Glutamatergic neuron (in vitro differentiated cells): ENCODE results near the gene RNF208. TPM values are rescaled to one million over a fixed set of nuclear protein-coding genes. Genes with fewer than 3 reads are reported as not detected.

Experiments
- DNase-seq: peaks from one replicate; pipeline ENCODE4 v3.0.0; 2022
- H3K27ac Mint-ChIP-seq: one replicate; pipeline ENCODE4 v1.8.0; 2020; ENCODE audit warnings: mild to moderate bottlenecking, mixed read lengths, inconsistent platforms; ENCODE audit not compliant: unreplicated experiment
- H3K27me3 Mint-ChIP-seq: one replicate; pipeline ENCODE4 v1.8.0; 2020; ENCODE audit warnings: mild to moderate bottlenecking, moderate library complexity, mixed read lengths, inconsistent platforms; ENCODE audit not compliant: unreplicated experiment
- H3K36me3 Mint-ChIP-seq: one replicate; pipeline ENCODE4 v1.8.0; 2020; ENCODE audit warnings: mild to moderate bottlenecking, mixed read lengths, inconsistent platforms; ENCODE audit not compliant: unreplicated experiment
- H3K4me1 Mint-ChIP-seq: one replicate; pipeline ENCODE4 v1.8.0; 2020; ENCODE audit warnings: mild to moderate bottlenecking, low read depth, mixed read lengths, inconsistent platforms; ENCODE audit not compliant: unreplicated experiment
- H3K4me3 Mint-ChIP-seq: one replicate; pipeline ENCODE4 v1.8.0; 2020; ENCODE audit warnings: mild to moderate bottlenecking, mixed read lengths, inconsistent platforms; ENCODE audit not compliant: unreplicated experiment
- H3K9me3 Mint-ChIP-seq: one replicate; pipeline ENCODE4 v1.8.0; 2020; ENCODE audit warnings: mild to moderate bottlenecking, moderate library complexity, mixed read lengths, inconsistent platforms; ENCODE audit not compliant: unreplicated experiment
- total RNA-seq: library from RNA; stranded (reverse); fragmentation: NEBNext Ultra II Directional; extraction: Animal tissue kit (Norgen Biotek cat#: 25700); gene quantifications from one replicate; pipeline ENCODE4 v1.2.1, GENCODE V29; 2021; ENCODE audit not compliant: unreplicated experiment
- TF ChIP-seq, protein P1 (sequence below): fragments of 200-600 bp; sonication (generic); IDR thresholded peaks from one replicate; pipeline ENCODE4 v1.5.0; 2021; ENCODE audit not compliant: partially characterized antibody, unreplicated experiment

The RNF208 gene
- total RNA-seq, 1 donor from 2014 or later: 24.8 TPM

- Mint-ChIP-seq H3K4me3 (no peak overlapping the region), H3K4me1 (peaks cover 2% of the 10 kb centered on the region), H3K36me3 (no peaks in the 10 kb centered on the region), H3K9me3 (no peaks in the 10 kb centered on the region), H3K27me3 (no peaks in the 10 kb centered on the region), H3K27ac (no peak overlapping the region)
- TF ChIP-seq, protein P1, sequence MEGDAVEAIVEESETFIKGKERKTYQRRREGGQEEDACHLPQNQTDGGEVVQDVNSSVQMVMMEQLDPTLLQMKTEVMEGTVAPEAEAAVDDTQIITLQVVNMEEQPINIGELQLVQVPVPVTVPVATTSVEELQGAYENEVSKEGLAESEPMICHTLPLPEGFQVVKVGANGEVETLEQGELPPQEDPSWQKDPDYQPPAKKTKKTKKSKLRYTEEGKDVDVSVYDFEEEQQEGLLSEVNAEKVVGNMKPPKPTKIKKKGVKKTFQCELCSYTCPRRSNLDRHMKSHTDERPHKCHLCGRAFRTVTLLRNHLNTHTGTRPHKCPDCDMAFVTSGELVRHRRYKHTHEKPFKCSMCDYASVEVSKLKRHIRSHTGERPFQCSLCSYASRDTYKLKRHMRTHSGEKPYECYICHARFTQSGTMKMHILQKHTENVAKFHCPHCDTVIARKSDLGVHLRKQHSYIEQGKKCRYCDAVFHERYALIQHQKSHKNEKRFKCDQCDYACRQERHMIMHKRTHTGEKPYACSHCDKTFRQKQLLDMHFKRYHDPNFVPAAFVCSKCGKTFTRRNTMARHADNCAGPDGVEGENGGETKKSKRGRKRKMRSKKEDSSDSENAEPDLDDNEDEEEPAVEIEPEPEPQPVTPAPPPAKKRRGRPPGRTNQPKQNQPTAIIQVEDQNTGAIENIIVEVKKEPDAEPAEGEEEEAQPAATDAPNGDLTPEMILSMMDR: no peak
- DNase-seq: no peak
These were observed 10.1 kb upstream of the RNF208 start for GRCh38 chr9:137232101-137232500.

DNA sequence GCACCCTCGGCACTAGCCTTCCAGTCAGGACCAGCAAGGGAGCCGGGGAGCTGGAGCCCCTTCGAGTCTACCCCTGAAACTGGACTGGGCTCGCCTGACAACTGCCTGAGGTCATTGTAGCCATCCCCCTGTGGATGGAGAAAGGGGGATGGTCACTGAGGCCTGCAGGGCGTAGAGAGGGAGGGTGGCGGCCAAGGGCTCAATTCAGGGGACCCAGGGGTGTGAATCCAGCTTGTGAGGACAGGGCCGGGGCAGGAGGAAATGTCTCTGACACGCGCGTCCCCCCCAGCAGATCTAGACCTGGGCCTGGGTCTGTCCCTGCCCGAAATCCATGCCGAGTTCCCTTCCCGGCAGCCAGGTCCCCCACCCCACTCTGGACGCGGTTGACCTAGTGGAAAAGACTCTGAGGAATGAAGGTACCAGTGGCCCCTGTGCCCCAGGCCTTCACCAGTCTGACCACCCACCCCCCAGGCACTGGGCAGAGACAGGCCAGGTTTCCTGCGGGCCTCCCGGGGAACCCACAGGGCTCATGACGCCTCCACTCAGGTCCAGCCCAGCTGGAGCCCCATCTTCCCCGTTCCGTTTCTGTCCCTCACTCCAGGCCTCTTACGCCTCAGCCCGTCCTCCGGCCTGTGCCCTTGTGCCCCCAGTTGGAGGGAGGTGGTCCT lies 9.5 kb upstream of the RNF208 start:
- Mint-ChIP-seq H3K4me1 (peaks cover 2% of the 10 kb centered on the region), H3K36me3 (no peaks in the 10 kb centered on the region), H3K4me3 (no peak overlapping the region), H3K27ac (no peak overlapping the region), H3K9me3 (no peaks in the 10 kb centered on the region), H3K27me3 (no peaks in the 10 kb centered on the region)
- TF ChIP-seq, protein P1: no peak
- DNase-seq: no peak

GRCh38 chr9:137230705-137231371 lies 8.8 kb upstream of the RNF208 start, which contains the start of gene SLC34A3:
TSS of gene SLC34A3 (plus strand) at chr9:137230901. CDS start at chr9:137231703, 802 bp downstream.
- Mint-ChIP-seq H3K4me1 (peaks cover 2% of the 10 kb centered on the region), H3K27ac (no peak within 1 kb of the TSS), H3K4me3 (no peak within 1 kb of the TSS), H3K27me3 (peaks cover 2% of the 10 kb centered on the region), H3K36me3 (no peaks in the 10 kb centered on the region), H3K9me3 (no peaks in the 10 kb centered on the region)
- no peak for DNase-seq
- TF ChIP-seq, protein P1: no peak

DNA sequence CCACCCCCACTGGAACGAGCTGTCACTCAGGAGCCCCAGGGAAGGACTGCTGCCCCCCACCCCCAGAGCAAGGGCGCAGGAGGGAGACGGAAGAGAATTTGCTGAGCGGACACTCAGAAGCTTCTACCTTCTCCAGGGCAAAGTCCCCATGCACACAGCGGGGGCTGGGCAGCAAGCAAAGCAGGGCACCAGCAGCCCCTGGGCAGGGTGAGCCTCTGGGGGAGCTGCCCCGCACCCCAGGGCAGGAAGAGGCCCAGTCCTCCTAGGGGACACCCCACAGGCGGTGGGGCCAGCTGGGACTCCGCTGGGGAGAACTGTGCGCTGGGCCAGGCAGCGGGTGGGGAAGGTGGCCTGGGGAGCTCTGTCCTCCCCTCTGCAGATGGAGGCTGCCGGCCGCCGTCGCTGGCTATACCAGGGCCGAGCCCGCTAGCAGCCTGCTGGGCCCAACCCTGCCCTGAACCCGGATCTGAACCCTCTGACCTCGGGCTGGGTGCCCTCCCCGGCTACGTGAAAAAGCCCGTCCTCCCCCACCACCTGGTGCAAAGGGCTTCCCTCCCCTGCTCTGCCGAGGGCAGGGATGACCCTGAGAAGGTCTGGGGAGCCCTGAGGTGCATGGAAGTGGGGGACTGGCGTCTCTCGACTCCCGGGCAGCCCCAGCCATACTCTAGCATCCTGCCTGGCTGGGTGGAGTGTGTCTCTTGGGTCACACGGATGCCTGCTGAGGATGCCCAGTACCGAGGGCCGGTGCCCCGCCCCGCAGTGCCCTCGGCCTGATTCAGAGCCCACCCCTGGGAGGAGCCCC lies 8.1 kb upstream of the RNF208 start:
- H3K9me3 Mint-ChIP-seq: no peaks in the 10 kb centered on the region
- H3K4me3 Mint-ChIP-seq: no peak overlapping the region
- no peak for DNase-seq
- no peaks in the 10 kb centered on the region for H3K36me3 Mint-ChIP-seq
- H3K4me1 Mint-ChIP-seq: peaks cover 2% of the 10 kb centered on the region
- no peak overlapping the region for H3K27ac Mint-ChIP-seq
- H3K27me3 Mint-ChIP-seq: peaks cover 2% of the 10 kb centered on the region
- TF ChIP-seq, protein P1: no peak
